GM12878 (cell line): Measurements from ENCODE around the gene MYO1C. TPM values are rescaled to one million over a fixed set of nuclear protein-coding genes. Genes with fewer than 3 reads are reported as not detected.

Source experiments
- ATAC-seq: fragments of 200-7000 bp; cut with Tn5 transposase; 3 replicates; pipeline ENCODE4 v1.9.1; 2020; ENCODE audit warnings: mild to moderate bottlenecking, moderate library complexity
- BruUV-seq: library from RNA; stranded (reverse); fragments of 400-500 nt; replicated peaks from 2 replicates; lab custom pipeline; 2021; lab: Mats Ljungman, UMichigan
- CTCF ChIA-PET: fragments of 300-600 bp; sonication (Branson Sonifier 250); formaldehyde crosslinking; extraction: SDS; loops from one replicate; lab custom pipeline; 2021; ENCODE audit warnings: inconsistent platforms; lab: Yijun Ruan, JAX
- POLR2A ChIA-PET: fragments of 350-600 bp; formaldehyde crosslinking; extraction: SDS; loops from one replicate; lab custom pipeline; 2021; ENCODE audit warnings: inconsistent platforms; lab: Charles Lee
- RAD21 ChIA-PET: fragments of 300-600 bp; sonication (Branson Sonifier 250); formaldehyde crosslinking; loops from one replicate; lab custom pipeline; 2023; ENCODE audit warnings: antibody characterized with exemption; ENCODE audit not compliant: unreplicated experiment; lab: Charles Lee
- SMC1A ChIA-PET: fragments of 300-600 bp; sonication (Branson Sonifier 250); formaldehyde crosslinking; loops from one replicate; lab custom pipeline; 2023; ENCODE audit not compliant: unreplicated experiment, uncharacterized antibody; lab: Charles Lee
- DNase-seq: peaks from one replicate; pipeline ENCODE4 v3.0.0-alpha.2; 2011; ENCODE audit warnings: low read depth, low spot score
- FAIRE-seq: peaks from 3 replicates; lab custom pipeline; 2011; peaks lifted over from hg19 to GRCh38; lab: Jason Lieb, UNC
- H2AFZ ChIP-seq: 2 replicates; pipeline ENCODE4 v1.6.0; 2011; ENCODE audit warnings: low read depth, low read length, control low read depth; ENCODE audit not compliant: control insufficient read depth
- H3K27ac ChIP-seq: 2 replicates; pipeline ENCODE4 v1.5.1; 2011; ENCODE audit warnings: control low read depth; ENCODE audit not compliant: control insufficient read depth, insufficient read depth
- H3K27me3 ChIP-seq, 2 experiments: replicated peaks in 1 of 2; 2 replicates each; pipeline versions ENCODE4 v1.6.0 to v1.6.1; 2011; ENCODE audit warnings: low read length in 1 of 2; ENCODE audit not compliant: control insufficient read depth in 2 of 2, insufficient read depth in 2 of 2
- H3K36me3 ChIP-seq, 2 experiments: 2 replicates each; pipeline ENCODE4 v1.5.1; 2011; ENCODE audit warnings: low read length in 1 of 2; ENCODE audit not compliant: control insufficient read depth in 2 of 2, insufficient read depth in 2 of 2
- H3K4me1 ChIP-seq: 2 replicates; pipeline ENCODE4 v1.6.1; 2011; ENCODE audit warnings: mild to moderate bottlenecking, low read length, moderate library complexity, mixed read lengths; ENCODE audit not compliant: control insufficient read depth, insufficient read depth
- H3K4me2 ChIP-seq: 2 replicates; pipeline ENCODE4 v1.6.0; 2011; ENCODE audit warnings: control low read depth; ENCODE audit not compliant: control insufficient read depth, insufficient read depth
- H3K4me3 ChIP-seq: fragments of 200-600 bp; sonication (generic); 2 replicates; pipeline ENCODE4 v1.5.1; 2016
- H3K79me2 ChIP-seq: 2 replicates; pipeline ENCODE4 v1.6.0; 2011; ENCODE audit warnings: low read length; ENCODE audit not compliant: control insufficient read depth, insufficient read depth
- H3K9ac ChIP-seq: 2 replicates; pipeline ENCODE4 v1.8.0; 2011; ENCODE audit warnings: low read length, control low read depth, mixed read lengths; ENCODE audit not compliant: control insufficient read depth, insufficient read depth
- H3K9me3 ChIP-seq: replicated peaks from 3 replicates; pipeline ENCODE4 v1.5.1; 2011; ENCODE audit warnings: mild to moderate bottlenecking, low read length; ENCODE audit not compliant: control insufficient read depth, insufficient read depth
- H4K20me1 ChIP-seq: 2 replicates; pipeline ENCODE4 v1.6.0; 2011; ENCODE audit not compliant: control insufficient read depth, insufficient read depth
- BMI1 ChIP-seq: fragments of 450-650 bp; IDR thresholded peaks from 2 replicates; pipeline ENCODE4 v1.6.1; 2016; ENCODE audit warnings: mild to moderate bottlenecking, moderate library complexity, borderline replicate concordance
- ESRRA ChIP-seq: IDR thresholded peaks from 2 replicates; pipeline ENCODE4 v1.6.1; 2012; ENCODE audit warnings: mild to moderate bottlenecking, low read length, improper control_type of control experiment
- HDAC6 ChIP-seq: fragments of 200-600 bp; sonication (generic); IDR thresholded peaks from one replicate; pipeline ENCODE4 v1.8.0; 2017; ENCODE audit warnings: antibody characterized with exemption; ENCODE audit not compliant: unreplicated experiment
- NFXL1 ChIP-seq: fragments of 450-650 bp; IDR thresholded peaks from 2 replicates; pipeline ENCODE4 v1.6.1; 2017; ENCODE audit warnings: antibody characterized with exemption, mild to moderate bottlenecking, borderline replicate concordance
- POU2F2 ChIP-seq: IDR thresholded peaks from 3 replicates; pipeline ENCODE4 v1.6.1; 2011; ENCODE audit warnings: low read depth, mild to moderate bottlenecking, low read length, borderline replicate concordance
- SREBF1 ChIP-seq: IDR thresholded peaks from 2 replicates; pipeline ENCODE4 v1.6.1; 2012; ENCODE audit warnings: mild to moderate bottlenecking, low read length
- ZNF274 ChIP-seq: IDR thresholded peaks from one replicate; pipeline ENCODE4 v1.8.0; 2011; ENCODE audit not compliant: insufficient read length, insufficient read depth
- WGBS: methylation state at CpG from one replicate; pipeline ENCODE4 v1.1.6; 2016; ENCODE audit warnings: low lambda C conversion rate; ENCODE audit not compliant: insufficient replicate concordance, insufficient coverage; ENCODE audit errors: missing lambda C conversion rate; 5-methylcytosine and 5-hydroxymethylcytosine counted together
- in situ Hi-C: fragments of 300-500 bp; cut with MboI; formaldehyde crosslinking; loops from 9 replicates; pipeline ENCODE4 v1.14.3; 2018; ENCODE audit warnings: mixed read lengths
- intact Hi-C: fragments of 100-400 bp; cut with micrococcal nuclease; formaldehyde crosslinking; loops from one replicate; pipeline ENCODE4 v1.14.2; 2022; ENCODE audit not compliant: unreplicated experiment
- polyA plus RNA-seq, 11 experiments: library from polyadenylated mRNA; depleted of rRNA in 4 of 11; unstranded in 6 of 11; stranded (reverse) in 5 of 11; fragments of >200 nt; fragmentation: Nextera tagmentation in 4 of 11; fragmentation: Illumina TruSeq in 1 of 11; extraction: Ambion mirVana in 4 of 11; extraction: Trizol in 1 of 11; gene quantifications; 1 replicate in 1 of 11; 2 replicates in 10 of 11; pipeline versions ENCODE4 v1.2.1 to v1.2.3, GENCODE V29; 2011 to 2016; ENCODE audit warnings: inconsistent platforms in 2 of 11, missing spikeins in 2 of 11, low read depth in 1 of 11
- total RNA-seq, 4 experiments: library from RNA; depleted of rRNA in 3 of 4; stranded (reverse); fragments of >200 nt in 3 of 4; fragmentation: Illumina TruSeq in 1 of 4; extraction: Trizol in 1 of 4; gene quantifications; 2 replicates each; pipeline versions ENCODE4 v1.2.1 to v1.2.3, GENCODE V29; 2013 to 2021
- TF ChIP-seq, protein P1 (sequence below): fragments of 450-650 bp; formaldehyde crosslinking; IDR thresholded peaks from 2 replicates; pipeline ENCODE4 v1.4.0; 2020; ENCODE audit warnings: mild to moderate bottlenecking, moderate library complexity

The MYO1C gene
- total and polyA plus RNA-seq, 10 of the 15 experiments (the other 5 are each of a cell fraction or from before 2014, with no cell fraction given), result 1.2 to 92.0 (median 36.6) TPM

DNA sequence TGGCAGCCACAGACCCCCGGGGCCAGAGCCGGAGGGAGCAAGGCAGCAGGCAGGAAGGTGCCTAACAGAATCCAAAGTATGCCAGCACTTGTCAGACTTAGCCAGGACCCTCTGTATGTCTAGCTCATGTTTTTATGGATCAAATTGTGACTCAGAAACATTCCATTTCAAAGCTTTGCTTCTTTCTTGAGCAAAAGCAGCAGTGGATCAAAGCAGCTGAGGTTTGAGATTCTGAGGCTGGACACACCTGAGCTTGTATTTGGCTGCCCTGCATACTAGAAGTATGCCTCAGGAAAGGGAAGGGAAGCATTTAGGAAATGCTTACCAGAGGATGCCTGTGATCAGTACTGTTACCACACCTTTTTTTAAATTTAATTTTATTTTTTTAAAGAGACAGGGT lies 5.7 kb upstream of the MYO1C start:
- intact Hi-C loops, result no loop called here

More for the DNA sequence above, 5.7 kb upstream of the MYO1C start:
- no peaks in the 10 kb centered on the region for H3K4me1 ChIP-seq
- no peak overlapping the region for H3K27ac ChIP-seq
- SMC1A ChIA-PET, result interaction anchor here (0.9 to 1.6 kb wide), 3 partner anchors 17 to 133 kb away, joined by 3 to 4 read pairs (median 4); no protein-coding TSS in a partner anchor
- H3K9me3 ChIP-seq, result no peaks in the 10 kb centered on the region
- RAD21 ChIA-PET, result no interaction called here
- no peaks in the 10 kb centered on the region for H3K27me3 ChIP-seq
- no peaks in the 10 kb centered on the region for H3K79me2 ChIP-seq
- DNase-seq (no peak), FAIRE-seq (no peak), ATAC-seq (no peak)
- CTCF ChIA-PET, result interaction anchor here (0.6 to 4.2 kb wide), 2 partner anchors 132 to 133 kb away, joined by 3 to 23 read pairs; no protein-coding TSS in a partner anchor
- peaks cover 0 to 4% of the 10 kb centered on the region in 2 experiments; a peak in 1 of 4 replicates for H3K36me3 ChIP-seq
- 69% methylated on average over 2 of the region's 2 CpGs for WGBS
- H4K20me1 ChIP-seq, result no peaks in the 10 kb centered on the region
- in situ Hi-C loops, result no loop called here
- H3K4me2 ChIP-seq, result no peak overlapping the region
- no peak overlapping the region for H2AFZ ChIP-seq
- POLR2A ChIA-PET, result interaction anchor here (1.1 kb wide), 1 partner anchor 10 kb away, joined by 3 read pairs; no protein-coding TSS in a partner anchor
- no peak overlapping the region for H3K4me3 ChIP-seq
- TF ChIP-seq, protein P1, sequence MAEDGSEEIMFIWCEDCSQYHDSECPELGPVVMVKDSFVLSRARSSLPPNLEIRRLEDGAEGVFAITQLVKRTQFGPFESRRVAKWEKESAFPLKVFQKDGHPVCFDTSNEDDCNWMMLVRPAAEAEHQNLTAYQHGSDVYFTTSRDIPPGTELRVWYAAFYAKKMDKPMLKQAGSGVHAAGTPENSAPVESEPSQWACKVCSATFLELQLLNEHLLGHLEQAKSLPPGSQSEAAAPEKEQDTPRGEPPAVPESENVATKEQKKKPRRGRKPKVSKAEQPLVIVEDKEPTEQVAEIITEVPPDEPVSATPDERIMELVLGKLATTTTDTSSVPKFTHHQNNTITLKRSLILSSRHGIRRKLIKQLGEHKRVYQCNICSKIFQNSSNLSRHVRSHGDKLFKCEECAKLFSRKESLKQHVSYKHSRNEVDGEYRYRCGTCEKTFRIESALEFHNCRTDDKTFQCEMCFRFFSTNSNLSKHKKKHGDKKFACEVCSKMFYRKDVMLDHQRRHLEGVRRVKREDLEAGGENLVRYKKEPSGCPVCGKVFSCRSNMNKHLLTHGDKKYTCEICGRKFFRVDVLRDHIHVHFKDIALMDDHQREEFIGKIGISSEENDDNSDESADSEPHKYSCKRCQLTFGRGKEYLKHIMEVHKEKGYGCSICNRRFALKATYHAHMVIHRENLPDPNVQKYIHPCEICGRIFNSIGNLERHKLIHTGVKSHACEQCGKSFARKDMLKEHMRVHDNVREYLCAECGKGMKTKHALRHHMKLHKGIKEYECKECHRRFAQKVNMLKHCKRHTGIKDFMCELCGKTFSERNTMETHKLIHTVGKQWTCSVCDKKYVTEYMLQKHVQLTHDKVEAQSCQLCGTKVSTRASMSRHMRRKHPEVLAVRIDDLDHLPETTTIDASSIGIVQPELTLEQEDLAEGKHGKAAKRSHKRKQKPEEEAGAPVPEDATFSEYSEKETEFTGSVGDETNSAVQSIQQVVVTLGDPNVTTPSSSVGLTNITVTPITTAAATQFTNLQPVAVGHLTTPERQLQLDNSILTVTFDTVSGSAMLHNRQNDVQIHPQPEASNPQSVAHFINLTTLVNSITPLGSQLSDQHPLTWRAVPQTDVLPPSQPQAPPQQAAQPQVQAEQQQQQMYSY (CRISPR knock-in tag), result no peak
- TF ChIP-seq SREBF1 (no peak), HDAC6 (no peak), ZNF274 (no peak), NFXL1 (no peak), BMI1 (no peak), POU2F2 (no peak), ESRRA (no peak)
- TF ChIP-seq, all 136 proteins: peak for 0
- BruUV-seq, result no TSS peak
- H3K9ac ChIP-seq, result no peak overlapping the region
